Glomerular visceral epithelial cell (primary cell): ENCODE measurements around the gene COX8A.
A peak's percentile ranks its signal among the peaks of the same experiment; 100 is the strongest.

Experiments
- DNase-seq: peaks from one replicate; pipeline ENCODE4 v3.0.0-alpha.2; 2016; ENCODE audit errors: extremely low spot score

The COX8A gene

GRCh38 chr11:64001484-64002420 is 27.3 kb downstream of the COX8A start:
- DNase-seq: peak; percentile 15

DNA sequence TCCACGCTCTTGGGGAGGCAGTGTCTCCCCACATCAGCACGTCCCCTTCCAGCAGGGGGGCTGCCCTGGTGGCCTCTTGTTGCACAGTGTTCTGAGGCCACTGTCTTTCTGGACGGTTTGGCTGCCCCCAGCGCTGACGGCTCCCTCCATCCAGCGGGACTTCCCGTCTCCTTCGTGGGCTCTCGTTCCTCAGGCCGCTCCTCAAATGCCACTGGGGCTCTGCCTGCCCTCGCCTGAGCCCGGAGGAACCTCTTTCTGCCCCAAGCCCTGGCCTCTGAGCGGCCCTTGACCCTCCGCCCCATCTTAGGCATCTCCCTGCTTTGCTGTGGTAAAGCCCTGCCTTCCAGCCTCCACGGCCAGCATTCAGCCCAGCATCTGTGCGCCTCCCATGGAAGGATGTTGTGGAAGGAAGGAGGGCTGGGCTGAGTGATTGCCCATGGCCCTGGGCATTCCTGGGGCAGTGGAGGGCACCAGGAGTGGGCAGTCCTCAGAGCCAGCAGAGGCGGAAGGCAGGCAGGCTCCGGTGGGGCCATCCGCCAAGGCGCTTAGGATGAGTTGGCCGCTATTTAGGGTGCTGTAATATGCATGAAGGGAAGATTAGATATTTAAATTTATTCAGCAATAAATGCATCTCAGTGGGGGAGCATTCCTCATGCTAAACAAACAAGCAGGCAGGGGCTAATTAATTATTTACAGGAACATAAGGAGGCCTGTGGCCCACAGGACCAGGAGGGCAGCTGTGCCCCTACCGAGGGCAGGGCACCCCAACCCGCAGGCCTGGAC is 29.6 kb downstream of the COX8A start:
- no peak for DNase-seq

DNA sequence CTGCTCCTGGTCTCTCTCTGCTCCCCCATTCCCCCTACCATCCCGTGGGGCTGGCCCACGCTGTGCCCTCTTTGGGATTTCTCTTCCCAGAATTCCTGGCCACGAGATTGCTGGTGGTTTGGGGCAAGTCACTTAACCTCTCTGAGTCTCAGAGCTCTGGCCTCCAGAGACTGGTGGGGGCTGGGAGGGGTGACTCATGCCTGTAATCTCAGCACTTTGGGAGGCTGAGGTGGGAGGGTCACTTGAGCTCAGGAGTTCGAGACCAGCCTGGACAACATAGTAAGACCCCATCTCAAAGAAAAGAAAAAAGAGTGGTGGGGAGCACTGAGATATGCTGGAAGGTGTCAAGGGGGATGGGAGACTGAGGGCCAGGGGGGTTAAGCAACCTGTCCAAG is 30.2 kb downstream of the COX8A start:
- DNase-seq: no peak

DNA sequence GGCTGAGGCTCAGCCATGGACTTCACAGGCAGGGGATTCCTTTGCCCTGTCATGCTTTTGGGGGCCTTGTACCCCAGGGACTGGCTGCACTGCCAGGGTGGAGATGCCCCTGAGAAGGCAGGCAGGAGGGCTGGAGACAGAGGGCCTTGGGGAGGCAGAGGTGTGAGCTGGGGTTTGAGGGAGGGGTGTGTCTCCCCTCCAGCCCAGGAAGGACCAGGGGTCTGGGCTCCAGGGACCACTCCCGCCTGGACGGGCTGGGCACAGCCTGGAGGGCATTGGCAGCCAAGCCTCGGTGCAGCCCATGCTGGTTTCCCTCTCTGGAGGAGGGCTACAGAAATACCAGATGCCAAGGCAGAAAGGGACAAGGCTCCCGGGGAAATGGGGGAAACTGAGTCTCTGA is 31.3 kb downstream of the COX8A start:
- no peak for DNase-seq

- DNase-seq: no peak
Measured at GRCh38 chr11:64006398-64006797, 32.0 kb downstream of the COX8A start.

GRCh38 chr11:64007160-64007628 is 32.8 kb downstream of the COX8A start:
- no peak for DNase-seq

- DNase-seq: no peak
Measured at GRCh38 chr11:64007629-64008282, 33.3 kb downstream of the COX8A start.

GRCh38 chr11:64008283-64008913 is 34.0 kb downstream of the COX8A start:
- DNase-seq: no peak

DNA sequence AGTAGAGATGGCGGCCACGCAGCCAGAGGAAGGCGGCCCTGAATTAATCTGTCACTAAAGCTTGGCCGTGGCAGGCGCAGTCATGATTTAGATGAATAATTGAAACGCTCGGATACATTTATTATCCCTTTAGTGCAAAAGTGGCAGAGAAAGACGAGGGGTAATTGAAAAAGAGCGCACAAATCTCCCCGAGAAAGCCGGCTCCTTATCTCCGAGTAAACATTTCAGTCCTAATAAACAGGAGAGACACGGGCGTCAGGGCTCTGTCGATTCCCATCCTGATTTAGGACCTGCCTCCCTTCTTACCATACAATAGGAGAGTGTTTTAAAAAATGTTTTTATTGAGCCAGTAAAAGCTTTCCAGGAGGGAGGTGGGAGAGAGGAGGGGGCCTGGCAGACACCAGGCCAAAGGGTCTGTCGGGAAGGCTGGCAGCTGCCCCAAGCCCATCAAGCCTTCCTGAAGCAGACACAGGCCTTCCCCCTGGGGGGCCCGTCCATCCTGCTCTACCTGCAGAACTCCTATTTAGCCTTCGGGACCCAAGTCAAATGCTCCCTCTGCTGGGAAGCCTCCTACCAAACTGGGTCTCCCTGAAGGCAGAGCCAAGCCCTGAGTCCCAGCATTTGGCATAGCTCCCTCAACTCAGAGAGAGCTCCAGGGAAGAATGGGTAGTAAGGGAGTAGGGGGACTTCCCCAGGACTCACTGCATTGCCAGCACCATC is 34.7 kb downstream of the COX8A start:
- no peak for DNase-seq

GRCh38 chr11:64009710-64010109 is 35.3 kb downstream of the COX8A start:
- DNase-seq: no peak

DNA sequence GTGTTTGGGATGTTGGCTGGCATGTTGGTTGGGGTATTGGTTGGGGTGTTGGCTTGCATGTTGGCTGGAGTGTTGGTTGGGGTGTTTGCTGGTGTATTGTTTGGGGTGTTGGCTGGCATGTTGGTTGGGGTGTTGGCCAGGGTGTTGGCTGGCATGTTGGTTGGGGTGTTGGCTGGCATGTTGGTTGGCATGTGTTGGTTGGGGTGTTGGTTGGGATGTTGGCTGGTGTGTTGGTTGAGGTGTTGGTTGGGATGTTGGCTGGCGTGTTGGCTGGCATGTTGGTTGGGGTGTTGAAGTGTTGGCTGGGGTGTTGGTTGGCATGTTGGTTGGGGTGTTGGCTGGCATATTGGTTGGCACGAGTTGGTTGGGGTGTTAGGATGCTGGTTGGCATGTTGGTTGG is 36.4 kb downstream of the COX8A start:
- DNase-seq: no peak

GRCh38 chr11:64011371-64011770 is 37.0 kb downstream of the COX8A start:
- no peak for DNase-seq

DNA sequence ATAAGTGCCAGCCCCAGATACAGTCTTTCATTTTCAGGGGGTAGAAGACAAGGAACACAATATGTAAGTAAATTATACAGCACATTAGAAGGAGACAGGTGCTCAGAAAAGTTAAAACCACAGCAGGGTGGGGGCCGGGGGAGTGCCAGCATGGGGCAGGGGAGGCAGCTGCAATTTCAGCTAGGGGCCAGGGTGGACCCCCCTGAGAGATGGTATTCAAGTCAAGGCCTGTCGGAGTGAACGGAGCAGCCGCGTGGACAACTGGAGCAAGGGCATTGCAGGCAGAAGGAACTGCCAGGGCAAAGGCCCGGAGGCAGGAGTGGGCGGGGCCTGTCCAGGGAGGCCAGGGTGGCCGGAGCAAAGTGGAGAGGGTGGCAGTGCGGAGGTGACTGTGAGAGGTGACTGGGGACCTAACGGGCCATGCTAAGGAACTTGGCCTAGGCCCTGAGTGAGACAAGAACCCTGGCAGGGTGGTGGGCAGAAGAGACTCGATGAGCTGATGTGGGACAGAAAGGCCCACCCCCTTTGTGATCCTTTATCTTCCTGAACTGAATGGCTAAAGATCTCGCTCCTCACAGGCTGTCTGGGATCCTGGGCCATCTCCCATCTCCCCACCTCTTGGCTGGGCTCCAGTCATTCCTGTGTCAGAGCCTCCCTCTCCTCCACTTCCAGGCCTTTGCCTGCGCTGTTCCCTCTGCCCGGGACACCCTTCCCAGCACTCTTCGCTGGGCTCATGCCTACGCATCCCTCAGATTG is 38.9 kb downstream of the COX8A start:
- DNase-seq: no peak

- DNase-seq: no peak
Measured at GRCh38 chr11:64014356-64014755, 39.9 kb downstream of the COX8A start.

- DNase-seq: no peak
Measured at GRCh38 chr11:64015510-64015909, 41.1 kb downstream of the COX8A start.

GRCh38 chr11:64015935-64016845 is 41.8 kb downstream of the COX8A start:
- no peak for DNase-seq

DNA sequence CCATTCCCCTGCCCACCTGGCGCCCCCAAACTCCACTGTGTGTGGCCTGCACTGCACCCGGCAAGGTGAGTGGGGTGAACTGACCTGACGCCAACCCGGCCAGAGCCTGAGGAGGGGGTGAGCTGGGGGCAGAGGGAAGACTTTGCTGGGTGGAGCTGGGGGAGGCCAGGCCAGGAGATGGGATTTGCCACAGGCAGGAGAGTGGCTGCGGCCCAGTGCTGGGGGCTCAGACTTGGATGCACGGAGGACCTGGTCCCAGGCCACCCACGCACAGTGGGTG is 43.5 kb downstream of the COX8A start:
- no peak for DNase-seq

DNA sequence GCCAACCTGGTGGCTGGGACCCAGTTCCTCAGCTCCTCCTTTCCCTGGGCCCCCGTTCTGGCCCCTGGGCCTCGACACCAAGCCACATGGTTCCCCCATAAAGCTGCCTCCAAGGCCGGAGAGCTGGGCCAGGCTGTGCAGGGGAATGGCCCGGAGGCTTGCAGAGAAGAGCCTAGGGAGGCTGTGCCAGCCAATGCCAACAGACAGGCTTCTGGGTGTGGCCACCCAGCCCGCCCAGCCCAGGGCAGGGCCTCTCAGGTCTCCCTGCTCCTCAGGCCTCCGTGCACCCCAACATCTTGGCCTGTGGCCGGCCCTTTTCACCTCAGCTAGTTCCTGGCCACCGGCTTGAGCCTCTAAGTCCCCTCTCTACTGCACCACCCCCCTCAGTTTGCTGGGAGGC is 43.9 kb downstream of the COX8A start:
- DNase-seq: no peak
